ENCODE results near the gene FASN.

DNA sequence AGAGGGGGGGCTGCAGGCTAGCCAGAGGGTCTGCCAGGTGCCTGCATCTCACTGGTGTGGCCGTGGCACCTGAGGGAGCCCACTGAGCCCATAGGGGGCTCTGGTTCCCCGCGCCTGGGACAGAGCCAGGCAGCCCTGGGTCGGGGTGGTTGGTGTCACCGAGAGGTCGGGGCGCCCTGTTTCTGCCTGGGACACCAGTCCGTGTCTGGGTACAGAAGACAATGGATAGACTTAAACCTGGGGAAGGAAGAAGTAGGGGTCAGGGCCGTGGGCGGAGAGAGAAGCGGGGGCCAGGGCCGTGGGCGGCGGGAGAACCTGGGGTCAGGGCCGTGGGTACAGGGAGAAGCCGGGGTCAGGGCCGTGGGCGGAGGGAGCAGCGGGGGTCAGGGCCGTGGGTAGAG lies 49.5 kb downstream of the FASN start:
- TF ChIP-seq GATA2 (IDR thresholded peaks at IDR 0.05; ENCODE audit: low read depth, low read length) (no peak), GATA3 (IDR thresholded peaks at IDR 0.05; ENCODE audit: low read depth, low read length) (no peak)
